ENCODE measurements around the gene TMEM181.

GRCh38 chr6:158627940-158628211 is 68.0 kb downstream of the TMEM181 start:
- TF ChIP-seq POLR2AphosphoS5 (IDR thresholded peaks at IDR 0.05; ENCODE audit: low read depth) (no peak), CTCF (IDR thresholded peaks at IDR 0.05; ENCODE audit: insufficient read depth, low read length) (no peak), GABPA (IDR thresholded peaks at IDR 0.05; ENCODE audit: low read depth) (no peak), REST (IDR thresholded peaks at IDR 0.05; ENCODE audit: insufficient replicate concordance, low read depth) (no peak), SPI1 (IDR thresholded peaks at IDR 0.05; ENCODE audit: borderline replicate concordance, low read depth) (no peak)

Measured in HL-60 (cell line).